Pancreas (tissue), 10 donors: ENCODE data around the gene TMED8. TPM values are rescaled to one million over a fixed set of nuclear protein-coding genes. Genes with fewer than 3 reads are reported as not detected.
"Not testable (repeated sequence)": the region's sequence is repeated elsewhere in the genome, so short reads cannot be mapped to it uniquely, and the experiment has no call there.

ENCODE experiments used
- ATAC-seq, 4 donors: fragments of 200-7000 bp; cut with Tn5 transposase; one replicate each; pipeline versions ENCODE4 v1.8.0 to v1.9.1; 2020; ENCODE audit warnings: mild to moderate bottlenecking in 4 of 4, moderate library complexity in 4 of 4
- DNase-seq, 6 donors: peaks; one replicate each; pipeline ENCODE4 v3.0.0-alpha.2; 2020
- FAIRE-seq: peaks from 2 replicates; lab custom pipeline; 2012; peaks lifted over from hg19 to GRCh38; lab: Jason Lieb, UNC
- H3K27ac ChIP-seq, 4 donors: fragments of 200-600 bp; sonication (generic); 1 replicate in 3 of 4; 2 replicates in 1 of 4; pipeline versions ENCODE4 v1.5.0 to v1.8.0; 2020
- H3K27me3 ChIP-seq, 4 donors: fragments of 200-600 bp; one replicate each; pipeline ENCODE4 v1.8.0; 2021
- H3K36me3 ChIP-seq, 3 donors: fragments of 200-600 bp; sonication (generic) in 1 of 3; one replicate each; pipeline versions ENCODE4 v1.5.0 to v1.8.0; 2020 to 2021
- H3K4me1 ChIP-seq, 3 donors: fragments of 200-600 bp; one replicate each; pipeline ENCODE4 v1.8.0; 2021
- H3K4me3 ChIP-seq, 4 donors: fragments of 200-600 bp; sonication (generic) in 2 of 4; one replicate each; pipeline versions ENCODE4 v1.5.0 to v1.8.0; 2020 to 2021
- H3K9me3 ChIP-seq, 4 donors: fragments of 200-600 bp; one replicate each; pipeline ENCODE4 v1.8.0; 2021
- CTCF ChIP-seq, 4 donors: fragments of 200-600 bp; sonication (generic) in 3 of 4; IDR thresholded peaks; one replicate each; pipeline versions ENCODE4 v1.5.0 to v1.8.0; 2021; ENCODE audit warnings: antibody characterized with exemption in 4 of 4
- WGBS, 2 donors: extraction: QIAGEN DNeasy Blood & Tissue Kit; methylation state at CpG; one replicate each; pipeline ENCODE4 v1.1.7; 2013; 5-methylcytosine and 5-hydroxymethylcytosine counted together
- intact Hi-C, 3 donors: fragments of 100-400 bp; cut with DNase I; formaldehyde crosslinking; loops; one replicate each; pipeline versions ENCODE4 v1.11.1 to v1.14.2; 2022
- polyA plus RNA-seq, 2 donors: library from polyadenylated mRNA; stranded (reverse); fragments of 200-250 nt; gene quantifications; one replicate each; pipeline ENCODE4 v1.2.3, GENCODE V29; 2013
- total RNA-seq, 6 donors: library from RNA; stranded (reverse); fragmentation: NEBNext Ultra II Directional in 4 of 6; extraction: Animal tissue kit (Norgen Biotek cat#: 25700) in 4 of 6; gene quantifications; one replicate each; pipeline versions ENCODE4 v1.2.1 to v1.2.4, GENCODE V29; 2021 to 2023
- donor health status: healthy with polysubstance abuse.
- donor health status: DM: no; HTN: no; CAD: no; lungs with moderate emphysema.
- donor health status: DM: no; HTN: no; CAD: no.
- donor health status: control.
- donor health status: control.
- donor health status: Bipolar disorder and iron deficiency.
- donor health status: DM: yes; HTN: yes; CAD: no.
- donor health status: DM: no; HTN: no; CAD: no.
- donor health status: DM: no; HTN: no; CAD: no.
- donor health status: DM: yes; HTN: yes; CAD: no.

The TMED8 gene
- total and polyA plus RNA-seq, 8 donors, result 2.7 to 9.6 (median 5.8) TPM

- 0 to 2% methylated on average over 34 to 69 of the region's 69 CpGs for WGBS, 2 donors
- Histone ChIP-seq H3K4me3 (peak within 1 kb of the TSS; percentile 94 to 99 (median 97)), H3K27ac (peak within 1 kb of the TSS; percentile 93 to 98 (median 94)), H3K27me3 (no peaks in the 10 kb centered on the region), H3K9me3 (no peaks in the 10 kb centered on the region), H3K36me3 (no peaks in the 10 kb centered on the region), H3K4me1 (peaks cover 0 to 13% (median 6%) of the 10 kb centered on the region in 3 donors)
- DNase-seq, result peak; percentile 91 to 97 (median 94)
- intact Hi-C loops, result no loop called here
- no peak for FAIRE-seq
- peak in 2 of 4 donors; percentile 32 to 33 for TF ChIP-seq CTCF (IDR thresholded peaks at IDR 0.05)
- peak; percentile 72 to 84 (median 79) for ATAC-seq
These were observed 56.5 kb downstream of the TMED8 start, which contains the start of gene POMT2 for GRCh38 chr14:77320238-77320935. Gene POMT2 (minus strand): TSS chr14:77320883. CDS start chr14:77320681, 202 bp downstream.

GRCh38 chr14:77319422-77319821 is 57.5 kb downstream of the TMED8 start:
- no peak for TF ChIP-seq CTCF (IDR thresholded peaks at IDR 0.05)
- 53 to 55% methylated on average over 5 of the region's 5 CpGs for WGBS, 2 donors
- Histone ChIP-seq H3K4me3 (no peak overlapping the region), H3K27me3 (no peaks in the 10 kb centered on the region), H3K36me3 (no peaks in the 10 kb centered on the region), H3K27ac (no peak overlapping the region), H3K9me3 (no peaks in the 10 kb centered on the region), H3K4me1 (peaks cover 0 to 13% (median 6%) of the 10 kb centered on the region in 3 donors)
- intact Hi-C loops, result loop anchor here in 1 of 3 donors (10.0 kb wide), 1 partner anchor 165 kb away; no protein-coding TSS in a partner anchor
- FAIRE-seq, result no peak
- no peak for DNase-seq
- ATAC-seq, result no peak

- H3K27ac ChIP-seq, DNase-seq, ATAC-seq, FAIRE-seq, H3K27me3 ChIP-seq, H3K36me3 ChIP-seq, H3K9me3 ChIP-seq, H3K4me3 ChIP-seq: not testable (repeated sequence)
- H3K4me1 ChIP-seq, result peaks cover 0 to 13% (median 6%) of the 10 kb centered on the region in 3 donors
- intact Hi-C loops, result loop anchor here in 1 of 3 donors (10.0 kb wide), 1 partner anchor 164 kb away; no protein-coding TSS in a partner anchor
- WGBS, 2 donors, result 89 to 93% methylated on average over 11 of the region's 11 CpGs
These were observed 58.1 kb downstream of the TMED8 start for GRCh38 chr14:77318756-77319155.

GRCh38 chr14:77318006-77318553 is 58.8 kb downstream of the TMED8 start:
- DNase-seq, result no peak
- Histone ChIP-seq H3K27ac (peak overlapping the region in 2 of 4 donors; percentile 22 to 29), H3K4me1 (peaks cover 0 to 13% (median 6%) of the 10 kb centered on the region in 3 donors), H3K4me3 (no peak overlapping the region), H3K27me3 (no peaks in the 10 kb centered on the region), H3K36me3 (no peaks in the 10 kb centered on the region), H3K9me3 (no peaks in the 10 kb centered on the region)
- intact Hi-C loops, result loop anchor here in 1 of 3 donors (10.0 kb wide), 1 partner anchor 163 kb away; no protein-coding TSS in a partner anchor
- WGBS, 2 donors, result 42 to 57% methylated on average over 5 of the region's 5 CpGs
- FAIRE-seq, result no peak
- ATAC-seq, result no peak
- no peak for TF ChIP-seq CTCF (IDR thresholded peaks at IDR 0.05)

GRCh38 chr14:77316872-77317301 is 60.0 kb downstream of the TMED8 start:
- peaks cover 0 to 13% (median under 1%) of the 10 kb centered on the region in 3 donors for H3K4me1 ChIP-seq
- TF ChIP-seq CTCF (IDR thresholded peaks at IDR 0.05), result no peak
- 57 to 65% methylated on average over 5 of the region's 5 CpGs for WGBS, 2 donors
- H3K27ac ChIP-seq, result no peak overlapping the region
- no peak for DNase-seq
- ATAC-seq, result no peak
- no peaks in the 10 kb centered on the region for H3K9me3 ChIP-seq
- intact Hi-C loops, result loop anchor here in 1 of 3 donors (10.0 kb wide), 1 partner anchor 162 kb away; no protein-coding TSS in a partner anchor
- no peaks in the 10 kb centered on the region for H3K27me3 ChIP-seq
- no peak for FAIRE-seq
- H3K4me3 ChIP-seq, result no peak overlapping the region
- no peaks in the 10 kb centered on the region for H3K36me3 ChIP-seq
